AG04449 (cell line): ENCODE results near the gene TMEM221.

Source experiments
- CTCF ChIA-PET: fragments of 350-600 bp; formaldehyde crosslinking; extraction: SDS; loops from one replicate; lab custom pipeline; 2021; ENCODE audit warnings: antibody characterized with exemption; lab: Yijun Ruan, JAX
- POLR2A ChIA-PET: fragments of 400-600, 350-600 bp; formaldehyde crosslinking; extraction: SDS; loops from one replicate; lab custom pipeline; 2020; ENCODE audit warnings: antibody characterized with exemption, inconsistent platforms; lab: Yijun Ruan, JAX
- DNase-seq: peaks from one replicate; pipeline ENCODE4 v3.0.0-alpha.2; 2010; ENCODE audit warnings: low read depth, low spot score
- H3K4me3 ChIP-seq: 2 replicates; pipeline ENCODE4 v1.5.1; 2011; ENCODE audit warnings: low read depth, mild to moderate bottlenecking, control low read depth, low read length
- CTCF ChIP-seq: IDR thresholded peaks from one replicate; pipeline ENCODE4 v1.5.1; 2011; ENCODE audit warnings: mild to moderate bottlenecking, moderate library complexity, low read length, control low read depth, inconsistent platforms; ENCODE audit not compliant: insufficient read depth; ENCODE audit errors: missing control alignments

TMEM221 gene

GRCh38 chr19:17469481-17470067, 21.1 kb upstream of the TMEM221 start:
- TF ChIP-seq CTCF: no peak
- DNase-seq: peak; percentile 55
- CTCF ChIA-PET: interaction anchor here (1.0 to 2.4 kb wide), 4 partner anchors 15 to 127 kb away, joined by 3 to 6 read pairs (median 4); partner anchors contain the start of gene PGLS
- POLR2A ChIA-PET: interaction anchor here (0.6 kb wide), 1 partner anchor 50 kb away, joined by 3 read pairs; the partner anchor contains the start of gene MVB12A
- peak overlapping the region; percentile 75 for H3K4me3 ChIP-seq

- H3K4me3 ChIP-seq: peak overlapping the region; percentile 75
- ChIA-PET CTCF (interaction anchor here (1.0 to 2.4 kb wide), 4 partner anchors 15 to 126 kb away, joined by 3 to 6 read pairs (median 4); partner anchors contain the start of gene PGLS), POLR2A (interaction anchor here (0.5 kb wide), 1 partner anchor 131 kb away, joined by 4 read pairs; no protein-coding TSS in a partner anchor)
- no peak for DNase-seq
- no peak for TF ChIP-seq CTCF
Observed at GRCh38 chr19:17469092-17469480, 20.6 kb upstream of the TMEM221 start.

- CTCF ChIA-PET: interaction anchor here (1.0 to 4.1 kb wide), 7 partner anchors 10 to 126 kb away, joined by 3 to 15 read pairs (median 5); partner anchors contain the start of gene PGLS
- peak overlapping the region; percentile 75 for H3K4me3 ChIP-seq
- no peak for TF ChIP-seq CTCF
- POLR2A ChIA-PET: interaction anchor here (0.5 kb wide), 1 partner anchor 131 kb away, joined by 4 read pairs; no protein-coding TSS in a partner anchor
- no peak for DNase-seq
Observed at GRCh38 chr19:17468302-17469091, 20.0 kb upstream of the TMEM221 start.

GRCh38 chr19:17467471-17468301, 19.2 kb upstream of the TMEM221 start:
- no peak for TF ChIP-seq CTCF
- DNase-seq: no peak
- H3K4me3 ChIP-seq: no peak overlapping the region
- ChIA-PET CTCF (interaction anchor here (1.2 to 4.1 kb wide), 9 partner anchors 9 to 136 kb away, joined by 3 to 15 read pairs (median 4); partner anchors contain the start of gene TMEM221), POLR2A (interaction anchor here (0.6 kb wide), 1 partner anchor 37 kb away, joined by 3 read pairs; no protein-coding TSS in a partner anchor)

GRCh38 chr19:17466487-17466850, 18.0 kb upstream of the TMEM221 start:
- no peak for DNase-seq
- H3K4me3 ChIP-seq: no peak overlapping the region
- TF ChIP-seq CTCF: no peak
- POLR2A ChIA-PET: no interaction called here
- CTCF ChIA-PET: interaction anchor here (0.7 to 4.1 kb wide), 25 partner anchors 9 to 174 kb away, joined by 3 to 28 read pairs (median 5); partner anchors contain the start of genes ABHD8 and CCDC194
